Natural killer cell (primary cell): ENCODE results near the gene ITGB5. TPM values are rescaled to one million over a fixed set of nuclear protein-coding genes. Genes with fewer than 3 reads are reported as not detected.
A peak's percentile ranks its signal among the peaks of the same experiment; 100 is the strongest.

Experiments used
- ATAC-seq, 3 donors: fragments of 150-1000 bp in 2 of 3; fragments of 200-7000 bp in 1 of 3; cut with Tn5 transposase; 1 replicate in 1 of 3; 2 replicates in 2 of 3; pipeline ENCODE4 v1.10.0; 2021; ENCODE audit warnings: mild to moderate bottlenecking in 2 of 3, moderate library complexity in 2 of 3
- DNase-seq, 2 donors: peaks; one replicate each; pipeline versions ENCODE4 v3.0.0 to v3.0.0-alpha.2; 2013 to 2021; ENCODE audit warnings: mixed read lengths in 1 of 2
- H3K27ac ChIP-seq: one replicate; pipeline ENCODE4 v1.5.1; 2013; ENCODE audit warnings: mild to moderate bottlenecking, low read length
- H3K27me3 ChIP-seq: one replicate; pipeline ENCODE4 v1.6.1; 2013; ENCODE audit warnings: low read length; ENCODE audit not compliant: control insufficient read depth, insufficient read depth
- H3K36me3 ChIP-seq: one replicate; pipeline ENCODE4 v1.6.1; 2013; ENCODE audit warnings: low read length; ENCODE audit not compliant: control insufficient read depth, insufficient read depth
- H3K4me1 ChIP-seq: one replicate; pipeline ENCODE4 v1.6.1; 2013; ENCODE audit warnings: low read length; ENCODE audit not compliant: control insufficient read depth, insufficient read depth
- H3K4me3 ChIP-seq: one replicate; pipeline ENCODE4 v1.5.1; 2013; ENCODE audit warnings: low read length
- H3K9me3 ChIP-seq: one replicate; pipeline ENCODE4 v1.6.1; 2013; ENCODE audit warnings: low read length; ENCODE audit not compliant: control insufficient read depth, insufficient read depth
- H3K27ac Mint-ChIP-seq, 2 donors: one replicate each; pipeline ENCODE4 v1.8.0; 2022; ENCODE audit warnings: mild to moderate bottlenecking in 2 of 2, mixed read lengths in 2 of 2, moderate library complexity in 1 of 2
- H3K27me3 Mint-ChIP-seq, 2 donors: one replicate each; pipeline ENCODE4 v1.8.0; 2022; ENCODE audit warnings: low read depth in 2 of 2, mixed read lengths in 2 of 2
- H3K36me3 Mint-ChIP-seq: one replicate; pipeline ENCODE4 v1.8.0; 2022; ENCODE audit warnings: mixed read lengths
- H3K4me1 Mint-ChIP-seq, 2 donors: one replicate each; pipeline ENCODE4 v1.8.0; 2022; ENCODE audit warnings: mixed read lengths in 2 of 2
- H3K4me3 Mint-ChIP-seq: one replicate; pipeline ENCODE4 v1.8.0; 2022; ENCODE audit warnings: mild to moderate bottlenecking, moderate library complexity, mixed read lengths
- H3K9me3 Mint-ChIP-seq, 2 donors: one replicate each; pipeline ENCODE4 v1.8.0; 2022; ENCODE audit warnings: mixed read lengths in 2 of 2
- CTCF ChIP-seq: fragments of 200-600 bp; IDR thresholded peaks from one replicate; pipeline ENCODE4 v1.8.0; 2022; ENCODE audit warnings: antibody characterized with exemption
- WGBS: methylation state at CpG from one replicate; pipeline ENCODE4 v1.1.7; 2013; ENCODE audit warnings: missing lambda C conversion rate; ENCODE audit not compliant: insufficient coverage; 5-methylcytosine and 5-hydroxymethylcytosine counted together
- intact Hi-C: fragments of 100-400 bp; cut with micrococcal nuclease; formaldehyde crosslinking; loops from one replicate; pipeline ENCODE4 v1.14.2; 2022
- total RNA-seq, 4 donors: library from RNA; stranded (reverse); fragments of 120-200 nt in 1 of 4; gene quantifications; one replicate each; pipeline versions ENCODE4 v1.2.3 to v1.2.4, GENCODE V29; 2013 to 2022

ITGB5 gene
- total RNA-seq, 3 donors from 2014 or later (not counting 1 experiment from before 2014, with no cell fraction given): 1.0 to 8.4 (median 5.4) TPM

- ATAC-seq (no peak), DNase-seq (no peak)
- H3K4me1 Mint-ChIP-seq: peaks cover 5 to 11% of the 10 kb centered on the region in 2 donors
- WGBS: 98% methylated on average over 6 of the region's 6 CpGs
- Histone ChIP-seq H3K4me1 (no peaks in the 10 kb centered on the region), H3K27ac (no peak overlapping the region), H3K36me3 (peaks cover 72% of the 10 kb centered on the region), H3K4me3 (no peak overlapping the region), H3K9me3 (no peaks in the 10 kb centered on the region), H3K27me3 (no peaks in the 10 kb centered on the region)
- H3K27ac Mint-ChIP-seq: no peak overlapping the region
- TF ChIP-seq CTCF: no peak
- intact Hi-C loops: no loop called here
- H3K36me3 Mint-ChIP-seq: peaks cover 18% of the 10 kb centered on the region
- no peaks in the 10 kb centered on the region for H3K9me3 Mint-ChIP-seq
- no peaks in the 10 kb centered on the region for H3K27me3 Mint-ChIP-seq
- no peak overlapping the region for H3K4me3 Mint-ChIP-seq
Measured at GRCh38 chr3:124741027-124741426, 146.1 kb downstream of the ITGB5 start.

GRCh38 chr3:124731760-124732159 lies 155.4 kb downstream of the ITGB5 start:
- peak overlapping the region in 1 of 2 donors; percentile 20 for H3K27ac Mint-ChIP-seq
- Histone ChIP-seq H3K36me3 (peaks cover under 1% of the 10 kb centered on the region), H3K27me3 (peaks cover 16% of the 10 kb centered on the region), H3K27ac (no peak overlapping the region), H3K9me3 (no peaks in the 10 kb centered on the region), H3K4me3 (no peak overlapping the region), H3K4me1 (peaks cover 12% of the 10 kb centered on the region)
- DNase-seq (no peak), ATAC-seq (no peak)
- peaks cover 22 to 28% of the 10 kb centered on the region in 2 donors for H3K4me1 Mint-ChIP-seq
- no peaks in the 10 kb centered on the region for H3K9me3 Mint-ChIP-seq
- peak overlapping the region; percentile 56 for H3K4me3 Mint-ChIP-seq
- no peak for TF ChIP-seq CTCF
- 97% methylated on average over 4 of the region's 4 CpGs for WGBS
- peaks cover 8% of the 10 kb centered on the region in 2 donors for H3K27me3 Mint-ChIP-seq
- H3K36me3 Mint-ChIP-seq: no peaks in the 10 kb centered on the region
- intact Hi-C loops: no loop called here

GRCh38 chr3:124730941-124731297 lies 156.2 kb downstream of the ITGB5 start:
- intact Hi-C loops: no loop called here

More at GRCh38 chr3:124730941-124731297, 156.2 kb downstream of the ITGB5 start:
- Mint-ChIP-seq H3K4me1 (peaks cover 22 to 28% of the 10 kb centered on the region in 2 donors), H3K36me3 (no peaks in the 10 kb centered on the region), H3K27ac (peak overlapping the region; percentile 98 to 99), H3K9me3 (no peaks in the 10 kb centered on the region), H3K27me3 (peaks cover 11 to 12% of the 10 kb centered on the region in 2 donors), H3K4me3 (peak overlapping the region; percentile 100)
- no peak for DNase-seq
- no peak for TF ChIP-seq CTCF
- Histone ChIP-seq H3K9me3 (no peaks in the 10 kb centered on the region), H3K36me3 (no peaks in the 10 kb centered on the region), H3K4me1 (peaks cover 12% of the 10 kb centered on the region), H3K4me3 (peak overlapping the region; percentile 98), H3K27ac (no peak overlapping the region), H3K27me3 (peaks cover 18% of the 10 kb centered on the region)
- no peak for ATAC-seq
- 22% methylated on average over 13 of the region's 13 CpGs for WGBS
